ENCODE results near the gene NACC2.

NACC2 gene

DNA sequence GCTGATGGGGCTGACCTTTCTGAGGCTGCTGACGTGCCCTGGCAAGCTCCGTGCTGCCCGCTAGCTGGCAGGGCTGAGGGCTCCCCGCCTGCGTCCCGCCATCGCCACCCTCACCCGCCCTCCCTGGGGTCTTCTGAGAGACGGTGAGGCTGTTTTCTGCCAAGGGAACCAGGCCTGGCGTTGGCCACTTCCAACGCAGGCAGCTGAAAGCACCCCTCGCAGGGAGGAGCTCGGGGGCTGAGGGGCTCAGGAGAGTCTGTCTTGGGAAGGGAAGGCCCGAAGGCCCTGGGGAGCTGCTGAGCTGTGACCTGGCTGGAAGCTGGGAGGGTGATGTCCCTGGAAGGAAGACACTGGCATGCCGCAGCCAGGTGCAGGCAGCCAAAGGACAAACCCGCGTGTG, 33.3 kb upstream of the NACC2 start:
- no peak for DNase-seq (ENCODE audit: low read depth, low spot score)

DNA sequence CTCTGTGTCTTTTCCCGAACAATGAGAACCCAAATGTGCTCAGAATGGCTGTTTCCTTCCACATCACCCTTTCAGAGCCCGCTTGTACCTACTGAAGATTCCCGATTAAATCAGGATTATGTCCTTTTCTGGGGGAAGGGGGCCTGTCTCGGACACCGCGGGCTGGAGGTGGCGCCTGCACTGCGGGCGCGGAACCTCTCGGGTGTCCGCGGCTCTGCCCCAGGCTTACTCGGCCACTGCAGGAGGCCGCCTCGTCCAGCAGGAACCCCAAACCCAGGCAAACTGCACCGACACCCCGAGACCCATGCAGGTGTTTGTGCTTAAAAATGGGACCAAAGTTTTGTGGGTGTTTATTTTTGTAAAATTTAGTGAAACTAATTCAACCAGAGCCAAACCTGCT, 32.2 kb upstream of the NACC2 start:
- no peak for DNase-seq (ENCODE audit: low read depth, low spot score)

DNA sequence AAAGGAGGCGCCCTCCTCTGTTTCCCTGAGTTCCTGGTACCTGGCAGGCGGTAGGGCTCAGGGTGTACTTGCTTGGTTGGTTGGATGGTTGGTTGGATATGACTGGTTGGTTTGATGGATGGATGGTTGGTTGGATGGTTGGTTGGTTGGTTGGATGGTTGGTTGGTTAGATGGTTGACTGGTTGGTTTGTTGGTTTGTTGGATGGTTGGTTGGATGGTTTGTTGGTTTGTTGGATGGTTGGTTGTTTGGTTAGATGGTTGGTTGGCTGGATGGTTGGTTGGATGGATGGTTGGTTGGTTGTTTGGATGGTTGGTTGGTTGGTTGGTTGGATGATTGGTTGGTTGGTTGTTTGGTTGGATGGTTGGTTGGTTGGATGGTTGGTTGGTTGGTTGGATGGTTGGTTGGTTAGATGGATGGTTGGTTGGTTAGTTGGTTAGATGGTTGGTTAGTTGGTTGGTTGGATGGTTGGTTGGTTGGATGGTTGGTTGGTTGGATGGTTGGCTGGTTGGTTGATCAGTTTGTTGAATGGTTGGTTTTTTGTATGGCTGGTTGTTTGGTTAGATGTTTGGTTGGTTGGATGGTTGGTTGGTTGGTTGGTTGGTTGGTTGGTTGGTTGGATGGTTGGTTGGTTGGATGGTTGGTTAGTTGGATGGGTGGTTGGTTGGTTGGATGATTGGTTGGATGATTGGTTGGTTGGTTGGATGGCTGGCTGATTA, 30.0 kb upstream of the NACC2 start:
- no peak for DNase-seq (ENCODE audit: low read depth, low spot score)

DNA sequence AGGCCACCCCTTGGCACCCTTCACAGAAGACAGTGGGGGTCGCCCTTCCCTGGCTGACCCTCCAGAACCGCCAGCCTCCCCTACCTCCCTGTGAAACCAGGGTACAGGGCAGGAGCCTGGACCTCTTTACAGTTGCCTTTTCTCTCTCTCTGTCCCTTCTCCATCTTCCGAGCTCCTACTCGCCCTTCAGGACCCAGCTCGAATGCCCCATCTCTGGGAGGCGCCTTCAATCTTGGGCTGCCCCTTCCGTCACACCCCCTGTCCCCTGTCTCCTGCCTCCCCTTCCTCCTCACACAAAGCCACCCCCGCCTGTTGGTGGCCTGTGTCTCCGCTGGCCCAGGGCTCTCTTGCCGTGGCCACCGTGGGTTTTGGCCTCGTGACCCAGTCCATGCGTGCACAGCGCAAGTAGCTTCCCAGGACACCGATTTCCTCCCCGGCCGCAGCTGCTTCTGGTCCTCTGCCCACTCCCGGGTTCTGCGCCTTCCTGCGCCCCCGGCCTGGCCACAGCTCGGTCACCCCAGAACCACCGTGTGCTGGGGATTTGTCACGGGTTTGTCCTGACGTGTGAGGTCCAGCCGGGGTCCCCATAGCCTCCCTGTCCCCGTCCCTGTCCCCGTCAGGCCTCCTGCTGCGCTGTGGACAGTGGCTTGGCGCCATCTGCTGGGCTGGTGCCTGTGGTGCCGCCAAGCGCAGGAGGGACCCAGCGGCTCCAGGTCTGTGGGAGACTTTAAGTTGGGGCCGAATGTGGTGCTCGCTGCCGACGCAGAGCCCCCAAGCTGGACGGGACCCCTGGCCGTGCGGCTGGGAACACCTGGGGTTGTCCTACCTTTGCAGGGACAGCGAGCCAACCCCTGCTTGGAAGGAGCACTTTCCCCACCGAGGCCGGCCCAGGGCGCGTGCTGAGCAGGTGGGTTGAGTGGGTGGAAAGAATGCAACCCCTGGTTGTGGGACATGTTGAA, 27.6 kb upstream of the NACC2 start:
- no peak for DNase-seq (ENCODE audit: low read depth, low spot score)

DNA sequence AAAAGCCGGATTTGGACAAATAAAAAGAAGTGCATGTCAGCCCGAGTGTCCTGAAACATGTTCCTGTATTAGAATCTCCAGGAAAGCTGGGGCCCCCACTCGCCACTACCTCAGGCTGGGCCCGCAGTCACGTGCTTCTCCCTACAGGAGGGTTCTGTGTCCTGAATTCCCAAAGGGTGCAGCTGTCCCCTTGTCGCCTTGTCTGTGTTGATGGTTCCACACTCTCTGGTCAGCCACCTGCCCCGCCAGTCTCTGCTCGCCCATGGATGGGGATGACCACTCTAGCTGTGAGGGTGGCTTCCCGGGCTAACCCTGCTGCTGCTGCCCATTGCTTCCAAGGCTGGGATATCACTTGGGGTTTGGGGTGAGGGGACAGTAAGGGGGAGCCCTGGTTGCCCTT, 26.7 kb upstream of the NACC2 start:
- DNase-seq (ENCODE audit: low read depth, low spot score) = no peak

DNA sequence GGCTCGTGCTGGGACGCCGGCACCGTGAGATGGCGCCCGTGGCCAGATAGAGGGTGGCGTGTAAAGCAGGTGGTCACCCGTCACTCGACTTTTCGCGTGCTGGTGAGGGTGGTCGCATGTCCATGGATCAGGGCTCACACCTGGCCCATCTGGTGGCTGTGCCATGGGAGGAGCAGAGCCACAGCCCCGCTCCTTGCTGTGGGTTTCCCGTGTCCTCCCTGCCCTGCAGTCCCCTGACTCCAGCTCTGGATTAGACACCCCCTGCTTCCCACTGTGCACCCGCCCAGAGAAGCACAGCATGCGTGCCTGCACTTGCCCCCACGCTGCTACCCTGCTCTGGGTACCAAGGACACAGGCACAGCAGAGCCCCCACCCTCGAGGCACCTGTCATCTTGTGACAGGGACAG, 25.4 kb upstream of the NACC2 start:
- DNase-seq (ENCODE audit: low read depth, low spot score) = no peak

DNA sequence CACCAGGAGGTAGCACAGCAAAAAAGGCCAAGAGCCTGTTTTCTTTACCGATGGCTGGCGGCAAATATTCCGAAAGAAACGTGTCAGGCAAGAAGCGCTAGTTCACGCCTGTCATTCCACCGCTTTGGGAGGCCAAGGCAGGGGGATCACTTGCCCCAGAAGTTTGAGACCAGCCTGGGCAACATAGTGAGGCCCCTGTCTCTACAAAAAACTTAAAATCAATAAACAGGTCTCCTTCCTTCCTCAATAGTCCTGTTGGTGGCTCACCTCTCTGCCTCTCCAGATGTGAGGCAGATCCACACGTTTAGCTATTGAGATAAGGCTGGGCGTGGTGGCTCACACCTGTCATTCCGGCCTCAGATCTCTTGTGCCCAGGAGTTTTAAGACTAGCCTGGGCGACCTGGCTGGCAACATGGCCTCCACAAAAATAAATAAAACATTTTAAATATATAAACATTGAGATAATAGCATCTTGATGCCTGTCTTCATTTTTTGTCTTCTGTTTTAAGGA, 24.8 kb upstream of the NACC2 start:
- no peak for DNase-seq (ENCODE audit: low read depth, low spot score)

DNA sequence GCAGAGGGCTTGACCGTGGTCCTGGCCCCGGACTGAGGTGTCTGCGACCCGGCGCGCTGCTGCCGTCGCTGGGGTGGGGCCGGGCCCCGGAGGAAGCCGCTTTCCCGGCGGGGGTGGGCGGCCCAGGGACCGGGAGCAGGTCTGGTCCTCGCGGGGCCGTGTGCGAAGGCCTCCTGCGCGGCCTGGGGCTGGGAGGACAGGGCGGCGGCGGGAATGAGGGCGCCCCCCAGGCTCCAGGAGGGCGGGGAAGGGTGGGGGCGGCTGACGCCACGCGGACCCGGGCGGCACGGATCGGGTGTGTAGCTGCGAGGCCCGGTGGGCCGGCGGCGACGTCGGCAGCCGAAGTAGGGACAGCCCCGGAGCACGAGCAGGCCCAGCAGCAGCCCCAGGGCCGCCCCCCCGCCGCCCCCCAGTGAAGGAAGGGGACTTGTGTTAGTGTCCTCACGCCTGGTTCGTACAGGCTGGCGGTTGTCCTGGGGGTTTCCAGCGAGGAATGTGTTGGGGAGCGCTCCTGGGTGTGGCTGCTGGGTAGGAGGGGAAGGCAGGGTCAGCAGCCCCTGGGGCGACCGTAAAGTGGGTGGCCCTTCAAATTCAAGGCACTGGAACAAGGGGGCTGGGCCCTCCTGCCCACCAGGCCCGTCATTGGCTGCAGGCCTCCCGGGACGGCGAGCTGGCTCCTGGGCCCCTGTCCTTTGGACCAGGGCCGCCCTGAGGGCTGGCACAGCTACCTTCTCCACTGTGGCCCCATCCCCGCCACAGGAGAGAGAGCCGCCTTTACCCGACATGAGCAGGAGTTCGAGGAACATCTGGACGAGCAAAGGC, 24.2 kb upstream of the NACC2 start:
- no peak for DNase-seq (ENCODE audit: low read depth, low spot score)

DNA sequence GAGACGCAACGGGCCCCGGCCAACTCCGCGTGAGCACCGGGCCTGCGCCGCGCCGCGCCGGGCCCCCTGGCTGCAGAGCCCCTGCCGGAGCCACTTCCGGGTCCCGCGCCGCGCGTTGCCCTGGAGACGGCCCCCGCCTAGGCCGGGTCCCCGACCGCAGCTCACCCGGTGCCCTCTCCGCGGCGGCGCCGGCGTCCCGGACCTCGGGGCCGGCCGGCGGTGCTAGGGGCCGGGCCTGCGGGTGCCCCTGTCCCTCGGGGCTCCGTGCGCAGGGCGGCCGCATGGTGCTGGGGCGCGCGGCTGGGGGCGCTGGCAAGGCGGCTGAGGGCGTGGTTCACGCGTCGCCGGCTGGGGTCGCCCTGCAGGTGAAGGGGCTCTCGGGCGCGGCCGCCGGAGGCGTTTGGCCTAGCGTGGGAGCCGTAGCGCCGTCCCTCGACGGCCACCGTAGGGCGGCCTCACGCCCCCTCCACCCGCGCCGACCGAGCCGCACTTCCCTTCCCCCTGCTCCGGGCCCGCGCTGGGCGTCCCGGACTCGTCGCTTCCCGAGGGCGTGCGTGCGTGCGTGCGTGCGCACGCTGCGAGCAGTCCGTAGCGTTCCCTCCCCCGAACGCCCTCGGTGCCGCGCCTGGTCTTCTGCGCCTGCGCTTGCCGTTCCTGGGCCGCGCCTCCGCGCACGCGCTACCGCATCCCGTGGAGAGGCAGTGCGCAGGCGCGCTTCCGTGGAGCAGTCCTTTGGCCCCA, 23.4 kb upstream of the NACC2 start, which contains the start of gene TMEM250:
TSS of gene TMEM250 (minus strand) at position 556 of the 741 bp plus-strand sequence. CDS start 1,975 bp downstream, outside the sequence.
- peak; percentile 91 for DNase-seq (ENCODE audit: low read depth, low spot score)

DNA sequence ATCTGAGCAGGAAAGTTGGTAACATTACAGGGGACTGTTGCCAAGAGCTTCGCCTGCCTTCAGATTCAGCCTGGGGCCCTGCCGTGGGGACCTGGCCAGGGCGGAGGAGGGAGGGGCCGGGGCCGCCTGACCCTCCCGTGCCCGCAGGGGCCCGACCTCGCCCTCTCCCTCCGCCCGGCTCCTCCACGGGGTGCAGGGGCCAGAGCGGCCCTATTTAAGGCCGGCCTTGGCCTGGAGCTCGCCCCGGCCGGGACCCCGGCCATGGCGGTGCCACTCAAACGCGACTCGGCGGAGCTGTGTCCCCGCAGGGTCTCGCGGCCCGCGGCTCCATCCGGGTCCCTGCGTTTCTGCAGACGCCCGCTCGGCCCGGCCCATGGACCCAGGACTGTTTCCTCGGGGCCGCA, 22.8 kb upstream of the NACC2 start:
- DNase-seq (ENCODE audit: low read depth, low spot score) = no peak

DNA sequence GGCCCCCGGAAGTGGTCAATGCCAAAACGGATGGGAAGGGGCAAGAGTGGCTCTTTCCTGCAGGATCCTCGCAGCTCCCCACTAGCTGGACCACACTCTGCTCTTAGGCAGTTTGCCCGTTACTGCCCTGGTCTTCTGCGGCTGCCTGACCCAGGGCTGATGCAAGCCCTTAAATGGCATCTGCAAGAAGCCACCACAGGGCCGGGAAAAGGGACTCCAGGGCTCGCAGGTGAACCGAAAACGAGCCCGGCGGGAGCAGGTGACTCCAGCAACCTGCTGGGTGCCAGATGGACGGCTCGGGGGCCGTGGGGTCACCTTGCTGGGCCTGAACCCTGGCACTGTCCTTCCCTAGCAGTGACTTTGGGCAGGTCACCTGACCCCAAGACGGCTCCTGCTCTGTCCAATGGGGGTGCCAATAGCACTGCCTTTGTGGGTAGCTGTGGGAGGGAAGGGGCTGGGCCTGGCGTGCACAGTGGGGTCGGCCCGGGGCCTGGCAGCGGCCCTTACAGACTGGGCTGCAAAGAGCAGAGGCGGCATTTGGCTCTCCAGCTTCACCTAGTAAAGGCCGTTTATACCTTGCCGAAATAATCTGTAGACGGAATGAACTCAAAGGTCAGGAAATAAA, 22.3 kb upstream of the NACC2 start:
- DNase-seq (ENCODE audit: low read depth, low spot score) = no peak

DNA sequence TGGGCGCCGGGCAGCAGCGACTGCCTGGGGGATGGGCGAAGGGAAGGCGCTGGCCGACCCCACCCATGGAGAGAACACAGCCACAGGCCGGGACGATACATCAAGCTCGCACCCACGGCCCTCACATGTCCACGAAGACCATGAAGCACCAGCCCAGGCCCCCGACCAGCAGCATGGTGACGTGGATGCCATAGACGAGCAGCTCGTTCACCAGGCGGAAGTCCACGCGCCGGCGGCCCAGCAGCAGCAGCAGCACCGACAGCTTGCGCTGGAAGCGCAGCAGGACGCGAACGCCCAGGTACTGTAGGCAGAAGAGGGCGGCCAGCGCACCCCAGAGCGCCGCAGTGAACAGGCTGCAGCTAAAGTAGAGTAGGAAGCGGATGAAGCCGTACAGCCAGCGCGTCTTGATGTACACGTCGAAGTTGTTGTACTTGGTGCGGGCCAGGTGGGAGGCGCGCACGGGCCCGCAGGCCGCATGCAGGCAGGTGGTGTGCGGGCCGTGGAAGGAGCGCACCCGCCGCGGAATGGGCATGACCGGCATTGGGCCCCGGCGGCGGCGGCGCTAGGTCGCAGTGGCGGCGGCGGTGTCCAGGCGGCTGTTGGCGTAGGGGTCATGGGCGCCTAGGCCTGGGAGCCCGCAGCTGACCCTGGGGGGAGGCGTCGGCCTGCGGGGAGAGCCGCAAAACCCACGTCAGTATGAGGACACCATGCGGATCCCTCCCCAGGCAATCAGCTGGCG, 21.4 kb upstream of the NACC2 start:
- no peak for DNase-seq (ENCODE audit: low read depth, low spot score)

DNA sequence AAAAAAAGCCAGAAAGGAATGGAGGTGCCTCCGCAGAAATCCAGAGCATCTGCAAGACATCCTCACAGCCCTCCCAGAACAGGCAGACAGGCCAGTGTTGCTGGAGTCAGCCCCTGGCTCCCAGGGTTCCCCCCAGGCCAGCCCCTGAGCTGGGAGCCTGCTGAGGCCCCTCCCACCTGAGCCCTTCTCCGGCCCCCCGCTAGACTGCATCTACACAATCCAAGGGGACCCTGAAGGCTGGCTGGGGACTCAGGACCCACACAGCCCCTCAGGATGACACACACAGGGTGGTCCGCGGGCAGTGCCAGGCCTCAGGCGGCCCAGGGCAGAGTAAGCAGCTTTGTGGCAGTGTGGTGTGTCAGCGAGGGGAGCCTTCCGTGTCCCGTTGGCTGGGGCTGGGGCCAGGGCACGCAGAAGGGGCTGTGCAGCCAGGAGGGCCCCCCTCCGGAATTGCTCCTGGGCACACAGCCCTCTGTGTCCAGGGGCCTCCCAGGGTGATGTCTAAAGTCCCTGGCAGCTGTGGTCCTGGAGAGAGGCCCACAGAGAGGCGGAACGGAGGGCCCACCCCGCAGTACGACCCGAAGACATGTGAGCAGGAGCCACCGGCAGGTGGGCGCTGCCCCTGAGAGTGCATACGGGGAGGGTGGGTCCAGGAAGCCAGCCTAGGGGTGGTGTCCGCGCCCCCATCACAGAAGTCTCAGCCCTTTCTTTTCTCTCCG, 20.7 kb upstream of the NACC2 start:
- no peak for DNase-seq (ENCODE audit: low read depth, low spot score)

DNA sequence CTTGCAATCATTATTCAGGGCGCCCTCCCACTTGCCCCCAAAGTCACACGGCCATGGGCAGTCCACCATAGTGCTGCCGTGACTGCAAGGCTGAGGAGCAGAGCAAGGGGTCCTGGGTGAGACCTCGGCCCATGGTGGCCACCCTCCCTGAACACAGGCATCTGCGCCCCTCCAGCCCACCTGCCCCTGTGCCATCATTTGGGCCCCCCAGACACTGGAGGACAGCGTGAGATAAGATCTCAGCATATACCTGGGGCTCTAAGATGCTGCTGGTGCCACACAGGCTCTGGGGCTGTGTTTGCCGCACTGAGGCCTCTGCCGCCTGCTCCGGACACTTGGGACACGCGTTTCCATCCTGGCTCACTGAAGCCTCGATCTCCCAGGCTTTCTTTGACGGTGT, 20.1 kb upstream of the NACC2 start:
- DNase-seq (ENCODE audit: low read depth, low spot score) = no peak

DNA sequence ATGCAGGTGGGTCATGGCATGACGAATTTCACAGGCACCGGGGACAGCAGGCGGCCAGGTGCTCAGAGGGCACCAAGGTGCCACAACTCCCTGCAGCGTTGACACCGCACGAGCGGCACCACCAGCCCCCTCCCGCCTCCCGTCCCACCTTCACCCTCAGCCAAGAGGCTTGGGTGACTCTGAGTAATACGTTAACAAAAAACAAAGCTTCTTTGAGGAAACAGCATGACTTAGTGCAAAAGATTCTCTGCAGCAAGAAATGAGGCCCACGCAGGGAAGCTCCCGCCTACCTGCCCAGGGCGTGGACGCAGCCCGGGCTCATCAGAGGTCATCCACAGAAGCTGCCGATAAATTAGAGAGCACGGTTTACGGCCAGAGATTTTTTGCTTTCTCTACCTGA, 19.5 kb upstream of the NACC2 start:
- no peak for DNase-seq (ENCODE audit: low read depth, low spot score)

DNA sequence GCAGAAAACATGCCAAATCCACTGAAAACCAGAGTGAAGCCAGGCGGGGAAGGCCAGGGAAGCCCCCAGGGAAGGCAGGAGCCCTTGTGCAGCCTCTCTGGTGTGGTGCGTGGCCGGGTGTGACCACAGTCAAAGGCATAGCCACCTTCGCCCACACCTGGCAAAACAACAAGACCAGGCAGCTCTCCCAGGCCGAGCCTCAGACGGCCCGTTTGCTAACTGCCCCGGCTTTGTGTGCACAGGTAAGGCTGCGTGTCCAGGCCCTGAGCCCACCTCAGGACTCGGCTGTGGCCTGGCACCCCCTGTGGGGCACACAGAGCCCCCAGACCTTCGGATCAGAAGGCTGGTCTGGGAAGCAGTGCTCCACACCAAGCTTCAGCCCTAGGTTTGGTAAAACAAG, 17.5 kb upstream of the NACC2 start:
- DNase-seq (ENCODE audit: low read depth, low spot score) = no peak

DNA sequence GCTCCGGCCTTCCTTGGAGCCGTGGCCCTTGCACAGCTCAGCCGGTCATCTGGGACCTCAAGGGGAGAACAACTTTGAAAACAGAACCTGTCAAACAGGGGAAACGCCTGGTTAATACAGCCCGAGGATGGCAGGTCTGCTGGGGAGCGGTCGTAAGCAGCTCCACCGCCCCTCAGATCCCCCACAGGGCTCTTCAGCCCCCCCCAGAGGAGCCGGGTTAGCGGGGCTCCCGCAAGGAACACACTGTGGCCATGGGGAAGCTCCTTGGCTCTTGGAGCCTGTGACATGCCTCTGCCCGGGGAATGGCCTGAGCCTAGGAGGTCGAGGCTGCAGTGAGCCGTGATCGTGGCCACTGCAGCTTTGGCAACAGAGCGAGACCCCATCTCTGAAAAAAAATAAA, 16.8 kb upstream of the NACC2 start:
- DNase-seq (ENCODE audit: low read depth, low spot score) = no peak

DNA sequence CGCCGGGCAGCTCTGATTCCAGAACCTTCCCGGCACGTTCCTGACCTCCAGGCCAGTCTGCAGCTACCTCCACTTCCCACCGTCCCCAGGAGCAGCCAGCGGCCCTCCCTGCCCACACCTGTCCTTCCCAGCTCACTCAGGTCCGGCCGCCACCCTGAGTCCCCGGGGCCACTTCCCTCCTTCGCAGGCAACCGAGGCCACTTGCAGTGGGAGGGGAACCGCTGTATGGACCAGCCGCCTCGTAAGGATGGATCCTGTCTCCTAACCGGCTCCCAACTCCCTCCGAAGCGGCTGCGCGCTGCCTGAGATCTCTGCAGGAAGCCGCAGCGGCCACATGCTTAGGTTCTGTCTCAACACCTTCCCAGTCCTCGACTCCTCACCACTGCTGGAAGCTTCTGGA, 16.1 kb upstream of the NACC2 start:
- no peak for DNase-seq (ENCODE audit: low read depth, low spot score)

Measured in smooth muscle cell of the brain vasculature (primary cell).